ENCODE measurements around the gene SERPINA9.

GRCh38 chr14:94465042-94465441, 11.0 kb downstream of the SERPINA9 start:
- TF ChIP-seq CTCF (conservative IDR thresholded peaks at IDR 0.05) (no peak), EZH2 (IDR thresholded peaks at IDR 0.05; ENCODE audit: low read depth) (no peak)

Data from PC-9 (cell line).